Activated naive CD8-positive, alpha-beta T cell treated with anti-CD3 and anti-CD28 coated beads, Interleukin-2, amount 50 U/mL, for 16 hours (primary cell): Measurements from ENCODE around the gene DNASE1L2.

Source experiments
- DNase-seq: peaks from one replicate; pipeline ENCODE4 v3.0.0-alpha.2; 2020; ENCODE audit warnings: low read depth, low spot score

DNASE1L2 gene

GRCh38 chr16:2223221-2223941 lies 12.9 kb upstream of the DNASE1L2 start, which contains the start of gene E4F1:
E4F1 (plus strand) TSS chr16:2223591; CDS start chr16:2223614, 23 bp downstream.
- DNase-seq = peak; percentile 99

GRCh38 chr16:2223942-2224486 lies 12.2 kb upstream of the DNASE1L2 start:
- no peak for DNase-seq

- no peak for DNase-seq
Observed at GRCh38 chr16:2226245-2226793, 9.9 kb upstream of the DNASE1L2 start.

GRCh38 chr16:2226918-2227317 lies 9.3 kb upstream of the DNASE1L2 start:
- DNase-seq = no peak

- no peak for DNase-seq
Observed at GRCh38 chr16:2228161-2228824, 8.0 kb upstream of the DNASE1L2 start.

- DNase-seq = no peak
Observed at GRCh38 chr16:2229091-2229490, 7.2 kb upstream of the DNASE1L2 start.

GRCh38 chr16:2229632-2230250 lies 6.5 kb upstream of the DNASE1L2 start:
- DNase-seq = no peak

- no peak for DNase-seq
Observed at GRCh38 chr16:2230376-2230775, 5.9 kb upstream of the DNASE1L2 start.

- DNase-seq = no peak
Observed at GRCh38 chr16:2231016-2231931, 5.0 kb upstream of the DNASE1L2 start.

- no peak for DNase-seq
Observed at GRCh38 chr16:2232094-2232990, 3.9 kb upstream of the DNASE1L2 start.

- DNase-seq = no peak
Observed at GRCh38 chr16:2233046-2233775, 3.0 kb upstream of the DNASE1L2 start.

GRCh38 chr16:2233872-2234812 lies 2.1 kb upstream of the DNASE1L2 start:
- no peak for DNase-seq

- DNase-seq = no peak
Observed at GRCh38 chr16:2234813-2235170, 1.5 kb upstream of the DNASE1L2 start.

GRCh38 chr16:2235234-2235651 lies 1.0 kb upstream of the DNASE1L2 start:
- DNase-seq = no peak

GRCh38 chr16:2235695-2236336 lies 428 bp upstream of the DNASE1L2 start:
- DNase-seq = no peak

GRCh38 chr16:2237102-2237482 lies 848 bp downstream of the DNASE1L2 start:
- DNase-seq = no peak

- no peak for DNase-seq
Observed at GRCh38 chr16:2237493-2238149, 1.4 kb downstream of the DNASE1L2 start.
